GM18511 (cell line): Measurements from ENCODE around the gene KRT74.

Experiments used
- ATAC-seq: cut with Tn5 transposase; IDR thresholded peaks from one replicate; pipeline ENCODE4 v1.9.1; 2021; ENCODE audit warnings: mild to moderate bottlenecking, moderate library complexity; ENCODE audit not compliant: unreplicated experiment

Gene KRT74

GRCh38 chr12:52573743-52574142 is at the start of gene KRT74:
Gene KRT74 (minus strand): TSS chr12:52573843. CDS start chr12:52573777, 66 bp downstream.
- ATAC-seq = no peak

DNA sequence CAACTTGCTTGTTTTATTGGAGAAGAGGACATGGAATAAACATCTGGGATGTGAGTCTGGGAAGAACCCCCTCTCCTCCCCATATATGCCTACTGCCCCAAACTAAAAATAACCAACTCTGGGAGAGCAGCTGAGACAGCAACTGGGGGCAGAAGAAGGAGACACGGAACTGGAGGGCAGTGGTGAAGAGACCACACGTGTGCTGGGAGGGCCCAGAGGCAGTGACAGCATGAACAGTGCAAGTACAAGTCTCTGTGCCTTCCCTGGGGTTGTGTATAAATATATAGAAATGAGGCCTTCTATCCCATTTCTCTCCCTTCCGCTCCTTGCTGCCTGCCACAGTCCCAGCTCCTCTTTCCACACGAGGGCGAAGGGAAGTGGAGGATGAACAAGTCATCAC is 48.7 kb upstream of the KRT74 start:
- no peak for ATAC-seq

DNA sequence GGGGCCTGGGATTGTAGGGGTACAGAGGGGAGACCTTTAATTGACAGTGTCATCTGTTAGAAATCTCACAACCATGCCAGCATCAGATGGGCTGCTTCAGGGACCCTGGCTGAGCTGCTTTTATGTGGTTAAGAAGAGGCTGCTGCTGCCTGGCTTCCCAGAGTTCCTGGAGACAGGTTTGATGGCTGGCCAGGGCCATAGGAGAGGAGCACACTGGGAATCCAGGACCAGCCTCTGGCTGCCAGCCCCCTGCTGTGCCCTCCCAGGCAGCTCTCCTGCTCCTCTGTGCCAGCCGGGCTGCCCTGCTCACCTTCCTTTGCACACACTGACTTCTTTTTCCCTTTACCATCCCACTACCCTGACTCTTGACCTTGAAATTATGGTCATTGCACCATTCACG is 45.2 kb upstream of the KRT74 start:
- ATAC-seq = no peak

GRCh38 chr12:52618216-52618615 is 44.6 kb upstream of the KRT74 start, which contains the start of gene KRT73:
Gene KRT73 (minus strand): TSS chr12:52618559. CDS start chr12:52618524, 35 bp downstream.
- ATAC-seq = no peak

GRCh38 chr12:52617403-52617785 is 43.8 kb upstream of the KRT74 start:
- no peak for ATAC-seq

DNA sequence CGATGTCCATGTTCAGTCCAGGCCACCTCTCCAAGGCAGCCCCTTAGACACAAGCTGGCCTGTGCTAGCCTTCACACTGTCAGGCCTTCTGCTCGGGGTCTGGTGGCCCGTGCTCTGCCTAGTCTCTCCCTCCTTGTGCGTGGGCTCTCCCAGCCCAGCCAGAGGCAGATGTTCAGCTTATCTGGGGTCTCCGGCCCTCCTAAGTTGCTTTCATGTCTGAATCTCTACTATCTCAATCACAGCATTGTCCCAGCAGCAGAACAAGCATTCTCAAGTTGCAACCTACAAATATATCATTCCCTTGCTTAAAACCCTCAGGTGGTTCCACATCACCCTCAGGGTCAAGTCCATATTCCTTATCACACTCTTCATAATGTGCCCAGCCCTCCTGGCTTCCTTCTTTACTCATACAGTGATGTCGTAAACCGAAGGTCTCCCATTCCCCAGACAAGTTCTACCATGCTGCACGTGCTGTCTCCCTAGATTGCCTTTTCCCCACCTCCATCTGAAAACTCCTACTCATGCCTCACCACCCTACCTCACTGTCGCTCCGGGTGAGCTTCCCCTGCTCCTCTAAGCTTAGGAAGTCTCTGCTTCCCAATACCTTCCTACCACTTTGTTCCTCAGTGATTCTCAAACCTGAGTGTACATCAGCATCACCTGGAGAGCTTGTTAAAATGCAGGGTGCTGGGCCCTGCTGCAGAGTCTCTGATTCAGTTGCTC is 43.2 kb upstream of the KRT74 start:
- ATAC-seq = no peak

- no peak for ATAC-seq
Observed at GRCh38 chr12:52615912-52616311, 42.3 kb upstream of the KRT74 start.

GRCh38 chr12:52615208-52615868 is 41.7 kb upstream of the KRT74 start:
- ATAC-seq = no peak

DNA sequence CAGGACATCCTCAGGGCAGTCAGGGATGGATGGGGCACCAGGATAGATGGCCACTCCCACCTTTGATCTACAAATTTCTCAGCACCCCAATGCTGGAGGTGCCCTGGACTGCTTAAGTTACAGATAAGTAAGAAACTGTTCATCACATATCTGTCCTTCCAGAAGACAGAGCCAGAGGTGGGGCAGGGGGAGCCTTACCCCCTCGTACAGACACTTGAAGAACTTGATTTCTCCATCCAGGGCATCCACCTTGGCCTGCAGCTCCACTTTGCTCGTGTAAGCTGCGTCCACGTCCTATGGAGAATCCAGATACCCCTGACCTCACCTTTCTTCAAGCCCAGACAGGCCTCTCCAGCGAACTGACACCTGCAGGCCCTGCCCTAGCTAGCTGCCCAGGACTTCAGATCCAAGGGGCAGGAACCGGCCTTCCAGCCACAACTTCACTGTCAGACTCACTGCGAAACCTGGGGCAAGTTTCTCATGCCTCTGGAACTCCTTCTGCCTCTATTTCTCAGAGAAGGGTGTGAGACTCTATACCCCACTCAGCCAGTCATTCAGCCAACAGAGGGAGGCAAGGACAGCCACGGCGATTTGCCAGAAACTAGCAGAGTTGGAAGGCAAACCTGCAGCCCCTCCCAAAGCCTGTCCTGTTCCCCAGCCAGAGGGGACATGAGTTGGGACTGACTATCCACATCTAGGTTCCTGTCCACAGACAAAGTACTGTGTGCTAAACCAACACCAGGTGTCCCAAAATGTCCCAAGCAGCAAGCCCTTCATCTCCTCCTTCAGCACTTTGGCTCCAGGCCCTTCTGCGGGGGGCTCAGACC is 41.0 kb upstream of the KRT74 start:
- ATAC-seq = no peak

DNA sequence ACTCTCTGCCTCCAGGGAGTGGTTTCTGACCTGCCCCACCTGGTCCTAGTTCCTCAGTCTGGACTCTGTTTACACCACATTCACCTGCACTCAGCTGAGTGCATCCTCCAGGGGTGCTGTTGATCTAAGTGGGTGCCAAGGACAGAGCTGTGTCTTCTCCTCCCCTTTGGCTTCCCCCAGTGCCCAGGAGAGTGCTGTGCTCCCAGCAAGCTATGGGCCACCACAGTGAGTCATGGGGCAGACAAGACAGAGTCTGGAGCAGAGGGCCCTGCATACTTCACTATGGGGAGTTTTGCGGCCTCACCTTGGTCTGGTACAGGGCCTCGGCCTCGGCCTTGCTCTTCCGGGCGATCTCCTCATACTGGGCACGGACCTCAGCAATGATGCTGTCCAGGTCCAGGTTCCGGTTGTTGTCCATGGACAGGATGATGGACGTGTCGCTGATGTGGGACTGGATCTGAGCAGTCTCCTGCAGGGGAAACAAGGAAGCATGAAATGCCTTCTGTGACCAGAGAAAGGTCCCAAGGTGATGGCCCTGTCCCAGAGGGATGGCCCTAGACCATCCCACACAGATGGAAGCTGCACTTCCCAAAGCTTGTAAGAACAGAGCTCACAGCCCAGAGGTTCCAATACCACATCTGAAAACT is 39.9 kb upstream of the KRT74 start:
- no peak for ATAC-seq

DNA sequence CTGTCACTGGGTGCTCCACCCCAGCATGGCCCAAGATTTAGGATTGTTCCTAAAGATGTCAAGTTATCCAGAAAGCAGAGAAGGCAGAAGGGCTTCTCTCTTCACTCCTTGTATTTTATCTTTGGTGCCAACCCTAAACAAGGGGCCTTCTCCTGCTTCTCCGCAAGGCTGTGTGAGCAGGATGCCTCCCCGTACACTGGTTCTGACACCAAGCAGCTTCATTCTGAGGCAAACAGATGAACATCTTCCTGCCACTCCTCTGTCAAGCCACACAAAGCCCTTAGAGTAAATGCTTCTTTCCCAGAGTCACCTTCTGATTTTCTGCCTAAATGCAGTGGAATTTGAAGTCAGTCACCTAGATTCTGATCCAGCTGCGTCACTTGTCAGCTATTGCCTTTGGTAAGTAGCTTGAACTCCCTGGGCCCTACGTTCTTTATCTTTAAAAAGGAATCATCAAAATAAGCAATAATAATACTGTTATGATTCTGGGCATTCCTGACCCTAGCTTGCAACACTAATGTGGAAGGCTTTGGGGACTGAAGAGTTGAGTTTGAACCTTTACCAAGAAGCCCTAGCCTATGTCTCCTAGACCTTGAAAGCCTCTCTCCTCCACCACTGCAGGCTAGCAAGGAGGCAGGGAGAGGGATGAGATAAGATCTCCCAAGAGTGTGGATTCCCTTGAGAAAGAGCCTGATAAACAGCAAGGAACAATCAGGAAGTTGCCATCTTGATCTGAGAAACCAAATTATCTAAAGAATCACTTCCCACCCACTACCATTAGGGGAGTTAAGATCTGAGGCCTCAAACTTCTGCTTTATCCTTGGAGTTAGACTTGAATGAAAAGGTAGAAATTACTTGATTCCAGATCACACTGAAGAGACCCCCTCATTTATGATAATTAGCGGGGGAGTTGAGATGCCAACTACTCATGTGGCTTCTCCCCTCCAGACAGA is 39.1 kb upstream of the KRT74 start:
- ATAC-seq = no peak

- ATAC-seq = no peak
Observed at GRCh38 chr12:52611080-52611468, 37.4 kb upstream of the KRT74 start.

- ATAC-seq = no peak
Observed at GRCh38 chr12:52608826-52609630, 35.4 kb upstream of the KRT74 start.

DNA sequence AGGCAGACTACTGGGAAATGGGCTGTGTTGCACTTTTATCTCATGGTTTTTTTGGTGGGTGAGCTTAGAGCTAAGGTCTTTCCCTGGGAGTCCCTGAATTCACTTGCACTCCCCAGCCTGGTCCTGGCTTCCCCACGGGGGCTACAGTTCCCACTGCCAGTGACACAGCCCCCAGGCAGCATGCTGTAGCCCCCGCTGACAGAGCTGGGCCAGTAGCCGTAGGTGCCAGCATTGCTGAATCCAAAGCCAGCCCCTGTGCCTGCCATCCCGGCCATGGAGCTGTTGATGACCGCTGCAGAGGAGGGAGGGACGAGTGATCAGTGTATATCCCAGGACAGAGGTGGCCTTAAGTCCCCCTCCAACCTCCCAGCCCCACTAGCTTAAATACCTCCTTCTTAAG is 34.5 kb upstream of the KRT74 start:
- no peak for ATAC-seq

- ATAC-seq = no peak
Observed at GRCh38 chr12:52607314-52607713, 33.7 kb upstream of the KRT74 start.

GRCh38 chr12:52606581-52607218 is 33.1 kb upstream of the KRT74 start:
- no peak for ATAC-seq

DNA sequence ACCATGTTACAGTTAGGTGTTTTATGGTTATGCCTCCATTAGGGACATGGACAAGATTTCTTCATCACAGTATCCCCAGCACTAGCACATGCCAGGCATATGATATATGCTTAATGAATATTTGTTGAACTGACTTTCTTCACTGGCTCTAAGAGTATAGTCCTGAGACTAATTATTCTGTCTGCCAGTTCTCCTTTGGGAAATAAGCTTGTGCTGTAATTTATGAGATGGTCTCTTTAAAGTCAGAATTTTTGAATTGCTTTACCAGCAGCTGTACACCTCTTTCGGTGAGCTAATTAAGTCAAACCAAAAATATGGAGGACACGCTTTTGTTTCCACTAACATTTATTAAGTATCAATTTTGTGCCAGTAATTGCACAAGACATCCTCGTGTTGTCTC is 32.5 kb upstream of the KRT74 start:
- ATAC-seq = no peak

- ATAC-seq = no peak
Observed at GRCh38 chr12:52605542-52605941, 31.9 kb upstream of the KRT74 start.

- ATAC-seq = no peak
Observed at GRCh38 chr12:52604859-52605258, 31.2 kb upstream of the KRT74 start.
